PFSK-1 (cell line): ENCODE results near the gene FYN.

Experiments used
- SIN3A ChIP-seq: IDR thresholded peaks from 2 replicates; pipeline ENCODE4 v1.6.1; 2012; ENCODE audit warnings: mild to moderate bottlenecking, low read length, moderate library complexity, borderline replicate concordance; ENCODE audit not compliant: insufficient read depth
- TF ChIP-seq, protein P1 (sequence below), 2 experiments: IDR thresholded peaks; 2 replicates each; pipeline versions ENCODE4 v1.6.1 to v1.8.0; 2011 to 2012; ENCODE audit warnings: low read depth in 2 of 2, low read length in 2 of 2, control low read depth in 1 of 2, inconsistent platforms in 1 of 2, mild to moderate bottlenecking in 1 of 2, moderate library complexity in 1 of 2; ENCODE audit not compliant: insufficient read depth in 1 of 2

DNA sequence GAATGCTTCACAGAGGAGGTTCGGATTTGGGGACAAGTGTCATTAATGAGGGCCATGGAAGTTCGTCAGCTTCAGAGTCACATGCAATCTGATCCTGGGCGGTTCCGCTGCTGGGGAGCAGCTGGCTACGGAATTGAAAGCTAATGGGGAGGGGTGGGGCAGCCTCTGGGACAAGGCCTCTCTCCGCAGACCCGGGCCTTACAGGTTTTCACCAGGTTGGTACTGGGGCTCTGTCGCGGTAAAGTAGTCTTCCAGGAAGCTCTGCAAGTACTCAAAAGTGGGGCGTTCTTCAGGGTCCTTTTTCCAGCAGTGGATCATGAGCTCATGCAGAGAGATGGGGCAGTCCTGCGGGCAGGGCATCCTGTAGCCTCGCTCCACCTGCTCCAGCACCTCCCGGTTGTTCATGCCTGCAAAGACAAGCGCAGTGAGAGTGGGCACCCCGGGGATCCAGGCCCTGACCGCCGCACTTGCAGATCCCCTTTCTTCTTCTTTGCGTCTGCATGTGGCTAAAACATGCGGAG, 211.7 kb downstream of the FYN start:
- no peak for TF ChIP-seq SIN3A
- TF ChIP-seq, protein P1, sequence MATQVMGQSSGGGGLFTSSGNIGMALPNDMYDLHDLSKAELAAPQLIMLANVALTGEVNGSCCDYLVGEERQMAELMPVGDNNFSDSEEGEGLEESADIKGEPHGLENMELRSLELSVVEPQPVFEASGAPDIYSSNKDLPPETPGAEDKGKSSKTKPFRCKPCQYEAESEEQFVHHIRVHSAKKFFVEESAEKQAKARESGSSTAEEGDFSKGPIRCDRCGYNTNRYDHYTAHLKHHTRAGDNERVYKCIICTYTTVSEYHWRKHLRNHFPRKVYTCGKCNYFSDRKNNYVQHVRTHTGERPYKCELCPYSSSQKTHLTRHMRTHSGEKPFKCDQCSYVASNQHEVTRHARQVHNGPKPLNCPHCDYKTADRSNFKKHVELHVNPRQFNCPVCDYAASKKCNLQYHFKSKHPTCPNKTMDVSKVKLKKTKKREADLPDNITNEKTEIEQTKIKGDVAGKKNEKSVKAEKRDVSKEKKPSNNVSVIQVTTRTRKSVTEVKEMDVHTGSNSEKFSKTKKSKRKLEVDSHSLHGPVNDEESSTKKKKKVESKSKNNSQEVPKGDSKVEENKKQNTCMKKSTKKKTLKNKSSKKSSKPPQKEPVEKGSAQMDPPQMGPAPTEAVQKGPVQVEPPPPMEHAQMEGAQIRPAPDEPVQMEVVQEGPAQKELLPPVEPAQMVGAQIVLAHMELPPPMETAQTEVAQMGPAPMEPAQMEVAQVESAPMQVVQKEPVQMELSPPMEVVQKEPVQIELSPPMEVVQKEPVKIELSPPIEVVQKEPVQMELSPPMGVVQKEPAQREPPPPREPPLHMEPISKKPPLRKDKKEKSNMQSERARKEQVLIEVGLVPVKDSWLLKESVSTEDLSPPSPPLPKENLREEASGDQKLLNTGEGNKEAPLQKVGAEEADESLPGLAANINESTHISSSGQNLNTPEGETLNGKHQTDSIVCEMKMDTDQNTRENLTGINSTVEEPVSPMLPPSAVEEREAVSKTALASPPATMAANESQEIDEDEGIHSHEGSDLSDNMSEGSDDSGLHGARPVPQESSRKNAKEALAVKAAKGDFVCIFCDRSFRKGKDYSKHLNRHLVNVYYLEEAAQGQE (IDR thresholded peaks at IDR 0.05; ENCODE audit: insufficient read depth in 1 of 2, low read depth in 2 of 2, low read length in 2 of 2): no peak
